Activated CD4-positive, alpha-beta memory T cell treated with anti-CD3 and anti-CD28 coated beads for 36 hours (primary cell): ENCODE measurements around the gene MYO18B. TPM values are rescaled to one million over a fixed set of nuclear protein-coding genes. Genes with fewer than 3 reads are reported as not detected.

Experiments
- CTCF ChIA-PET: fragments of 350-600 bp; sonication (Branson Sonifier 250); formaldehyde crosslinking; loops from one replicate; lab custom pipeline; 2021; ENCODE audit warnings: antibody characterized with exemption, inconsistent platforms; lab: Charles Lee
- POLR2A ChIA-PET: fragments of 350-600 bp; sonication (Branson Sonifier 250); formaldehyde crosslinking; loops from one replicate; lab custom pipeline; 2021; ENCODE audit warnings: antibody characterized with exemption; lab: Charles Lee
- DNase-seq: peaks from one replicate; pipeline ENCODE4 v3.0.0-alpha.2; 2020
- H3K27ac Mint-ChIP-seq: one replicate; pipeline ENCODE4 v1.8.0; 2021; ENCODE audit warnings: mixed read lengths
- H3K27me3 Mint-ChIP-seq: one replicate; pipeline ENCODE4 v1.8.0; 2021; ENCODE audit warnings: mixed read lengths
- H3K36me3 Mint-ChIP-seq: one replicate; pipeline ENCODE4 v1.8.0; 2021; ENCODE audit warnings: mixed read lengths
- H3K4me1 Mint-ChIP-seq: one replicate; pipeline ENCODE4 v1.8.0; 2021; ENCODE audit warnings: low read depth, mixed read lengths
- H3K4me3 Mint-ChIP-seq: one replicate; pipeline ENCODE4 v1.8.0; 2021; ENCODE audit warnings: mild to moderate bottlenecking, mixed read lengths
- H3K9me3 Mint-ChIP-seq: one replicate; pipeline ENCODE4 v1.8.0; 2021; ENCODE audit warnings: mixed read lengths
- intact Hi-C: fragments of 100-400 bp; cut with micrococcal nuclease; formaldehyde crosslinking; loops from one replicate; pipeline ENCODE4 v1.15.1; 2023
- total RNA-seq, 2 experiments: library from RNA; stranded (reverse); gene quantifications; one replicate each; pipeline ENCODE4 v1.2.3, GENCODE V29; 2021

Gene MYO18B
- total RNA-seq, 2 experiments from 2014 or later = 0.22 to 0.29 TPM

DNA sequence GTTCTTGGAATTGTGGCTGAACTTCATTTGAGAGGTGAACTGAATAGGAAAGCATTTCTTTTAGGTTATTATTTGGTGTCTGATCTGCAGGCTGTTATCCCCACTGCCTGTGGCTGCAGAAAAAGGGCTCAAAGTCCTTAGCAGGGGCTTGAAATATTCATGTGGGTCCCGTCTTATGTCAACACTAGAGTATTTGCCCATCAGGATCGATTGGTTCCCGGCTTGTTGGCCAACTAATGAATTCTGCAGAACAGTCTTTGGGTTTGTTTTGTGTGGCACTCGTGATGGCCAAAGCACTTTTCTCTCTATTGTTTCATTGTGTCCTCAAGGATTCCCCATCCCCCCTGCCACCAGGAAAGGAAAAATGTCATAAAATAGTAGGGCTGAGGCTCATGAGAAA, 211.9 kb downstream of the MYO18B start:
- Mint-ChIP-seq H3K27ac (no peak overlapping the region), H3K4me3 (no peak overlapping the region), H3K4me1 (no peaks in the 10 kb centered on the region), H3K36me3 (no peaks in the 10 kb centered on the region), H3K9me3 (no peaks in the 10 kb centered on the region), H3K27me3 (no peaks in the 10 kb centered on the region)
- ChIA-PET CTCF (no interaction called here), POLR2A (no interaction called here)
- DNase-seq = no peak
- intact Hi-C loops = no loop called here

DNA sequence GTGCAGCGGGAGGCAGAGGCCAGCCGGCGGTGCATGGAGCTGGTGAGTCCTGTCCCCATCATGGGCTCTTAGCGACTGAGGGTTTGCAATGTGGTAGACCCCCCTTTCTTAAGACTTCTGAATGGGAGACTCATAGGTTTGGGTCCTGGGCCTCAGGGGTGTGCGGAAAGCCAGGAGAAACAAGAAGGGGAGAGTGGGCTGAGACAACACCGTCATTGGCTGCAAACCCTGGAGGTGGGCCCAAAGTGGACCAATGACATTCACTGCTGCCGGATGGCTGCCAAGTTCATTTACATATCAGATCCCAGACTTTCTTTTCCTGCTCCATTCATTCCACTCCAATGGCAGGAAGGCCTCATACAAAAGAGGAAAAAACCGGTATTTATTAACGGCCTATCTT, 213.3 kb downstream of the MYO18B start:
- ChIA-PET CTCF (no interaction called here), POLR2A (no interaction called here)
- H3K27me3 Mint-ChIP-seq = no peaks in the 10 kb centered on the region
- H3K4me1 Mint-ChIP-seq = no peaks in the 10 kb centered on the region
- no peak overlapping the region for H3K27ac Mint-ChIP-seq
- H3K36me3 Mint-ChIP-seq = no peaks in the 10 kb centered on the region
- no peak for DNase-seq
- intact Hi-C loops = no loop called here
- no peaks in the 10 kb centered on the region for H3K9me3 Mint-ChIP-seq
- no peak overlapping the region for H3K4me3 Mint-ChIP-seq

DNA sequence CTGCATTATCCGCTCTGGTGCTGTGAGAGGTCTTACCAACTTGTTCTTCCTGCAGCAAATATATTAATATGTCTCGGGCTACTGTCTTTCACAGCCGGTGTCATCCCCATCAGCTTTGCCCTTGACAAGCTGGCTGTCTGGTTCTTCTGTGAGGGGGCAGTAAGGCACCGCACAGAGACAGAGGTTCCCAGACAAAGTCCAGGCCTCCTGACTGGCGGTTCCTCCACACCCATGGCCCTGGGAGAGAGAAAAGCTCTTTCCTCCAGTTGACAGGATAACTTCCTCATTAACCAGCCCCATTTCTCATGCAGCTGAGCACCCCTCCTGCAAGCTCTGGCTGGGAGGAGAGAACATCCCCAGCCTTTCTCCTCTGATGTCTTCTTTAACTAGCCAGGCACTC, 214.8 kb downstream of the MYO18B start:
- H3K4me1 Mint-ChIP-seq = no peaks in the 10 kb centered on the region
- no peak overlapping the region for H3K27ac Mint-ChIP-seq
- no peak for DNase-seq
- no peaks in the 10 kb centered on the region for H3K27me3 Mint-ChIP-seq
- H3K4me3 Mint-ChIP-seq = no peak overlapping the region
- CTCF ChIA-PET = interaction anchor here (0.9 kb wide), 1 partner anchor 374 kb away, joined by 3 read pairs; no protein-coding TSS in a partner anchor
- no peaks in the 10 kb centered on the region for H3K9me3 Mint-ChIP-seq
- POLR2A ChIA-PET = no interaction called here
- intact Hi-C loops = no loop called here
- no peaks in the 10 kb centered on the region for H3K36me3 Mint-ChIP-seq

DNA sequence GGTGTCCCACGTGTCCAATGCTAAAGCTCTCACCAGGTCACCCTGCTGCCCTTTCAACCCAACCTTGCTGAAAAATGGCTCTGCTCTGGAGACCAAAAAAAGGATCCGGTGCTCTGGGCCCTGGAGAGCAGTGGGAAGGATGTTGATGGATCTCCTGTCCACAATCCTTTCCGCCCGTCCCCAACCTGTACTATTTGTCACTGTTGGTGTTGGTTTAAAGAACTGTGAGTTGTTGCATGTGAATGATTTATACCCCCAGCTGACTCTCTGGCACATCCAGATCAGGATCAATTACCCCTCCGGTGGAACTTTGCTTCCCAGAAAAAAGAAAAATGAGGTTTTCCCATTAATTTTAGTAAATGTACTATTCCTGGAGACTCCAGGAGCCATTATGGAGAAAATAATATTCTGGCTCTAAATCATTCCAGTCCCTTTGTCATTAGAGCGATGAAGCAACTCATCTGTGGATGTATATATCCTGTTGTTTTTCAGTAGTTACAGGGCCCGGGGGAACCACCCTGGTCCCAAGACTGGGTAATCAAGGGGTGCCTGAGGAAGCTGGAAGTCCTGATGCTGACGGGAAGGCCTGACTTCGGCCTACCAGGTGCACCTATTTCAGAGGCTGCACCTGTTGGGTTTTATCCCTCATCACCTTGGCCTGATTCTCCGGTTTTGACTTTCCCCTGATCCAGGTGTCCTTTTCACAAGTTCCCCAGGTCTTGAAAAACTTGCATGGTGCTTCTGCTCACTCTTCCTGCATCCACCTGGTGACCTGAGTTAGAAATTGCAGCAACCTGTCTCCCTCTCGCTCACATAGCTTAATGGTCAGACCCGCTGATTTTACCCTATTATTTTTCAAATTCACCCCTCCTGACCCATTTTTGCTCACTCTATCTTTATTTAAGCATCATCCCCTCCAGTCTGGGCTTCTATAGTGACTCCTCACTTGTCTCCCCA, 218.1 kb downstream of the MYO18B start:
- no peak overlapping the region for H3K27ac Mint-ChIP-seq

DNA sequence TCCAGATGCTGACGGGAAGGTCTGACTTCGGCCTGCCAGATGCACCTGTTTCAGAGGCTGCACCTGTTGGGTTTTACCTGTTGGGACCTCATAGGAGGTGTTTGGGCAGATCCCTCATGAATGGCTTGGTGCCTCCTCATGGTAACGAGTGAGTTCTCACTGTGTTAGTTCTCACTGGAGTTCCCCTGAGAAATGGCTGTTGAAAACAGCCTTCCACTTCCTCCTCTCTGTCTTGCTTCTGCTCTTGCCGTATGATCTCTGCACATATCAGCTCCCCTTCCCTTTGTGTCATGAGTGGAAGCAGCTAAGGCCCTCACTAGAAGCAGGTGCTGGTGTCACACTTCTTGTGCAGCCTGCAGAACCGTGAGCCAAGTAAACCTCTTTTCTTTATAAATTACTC, 219.7 kb downstream of the MYO18B start:
- ChIA-PET POLR2A (no interaction called here), CTCF (no interaction called here)
- Mint-ChIP-seq H3K4me1 (peaks cover 4% of the 10 kb centered on the region), H3K4me3 (no peak overlapping the region), H3K27ac (no peak overlapping the region), H3K9me3 (peaks cover 8% of the 10 kb centered on the region), H3K27me3 (no peaks in the 10 kb centered on the region), H3K36me3 (peaks cover 2% of the 10 kb centered on the region)
- intact Hi-C loops = no loop called here
- no peak for DNase-seq

More for the DNA sequence above, 218.1 kb downstream of the MYO18B start:
- ChIA-PET POLR2A (no interaction called here), CTCF (no interaction called here)
- intact Hi-C loops = no loop called here
- Mint-ChIP-seq H3K4me1 (no peaks in the 10 kb centered on the region), H3K36me3 (peaks cover 2% of the 10 kb centered on the region), H3K9me3 (peaks cover 8% of the 10 kb centered on the region), H3K4me3 (no peak overlapping the region), H3K27me3 (no peaks in the 10 kb centered on the region)
- DNase-seq = no peak

DNA sequence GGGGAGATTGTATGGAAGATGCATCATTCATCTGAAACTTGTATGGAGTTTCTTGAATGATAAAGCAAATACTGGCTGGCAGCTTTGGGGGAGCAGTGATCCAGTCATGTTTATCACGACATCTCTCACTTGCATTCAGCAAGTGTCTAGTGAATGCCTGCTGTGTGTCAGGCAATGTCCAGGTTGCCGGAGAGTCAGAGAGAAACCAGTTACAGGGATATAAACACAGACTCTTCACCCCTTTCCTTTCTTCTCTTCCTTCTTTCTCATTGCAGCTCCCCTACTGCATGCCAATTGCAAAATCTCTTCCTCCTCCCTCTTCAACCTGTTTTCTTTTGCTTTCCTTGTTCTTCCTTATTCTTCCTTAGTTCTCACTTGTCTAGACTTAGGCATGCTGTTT, 220.7 kb downstream of the MYO18B start:
- Mint-ChIP-seq H3K9me3 (peaks cover 8% of the 10 kb centered on the region), H3K27ac (no peak overlapping the region), H3K27me3 (no peaks in the 10 kb centered on the region), H3K36me3 (peaks cover 2% of the 10 kb centered on the region), H3K4me3 (no peak overlapping the region), H3K4me1 (peaks cover 10% of the 10 kb centered on the region)
- ChIA-PET CTCF (no interaction called here), POLR2A (no interaction called here)
- DNase-seq = no peak
- intact Hi-C loops = no loop called here

DNA sequence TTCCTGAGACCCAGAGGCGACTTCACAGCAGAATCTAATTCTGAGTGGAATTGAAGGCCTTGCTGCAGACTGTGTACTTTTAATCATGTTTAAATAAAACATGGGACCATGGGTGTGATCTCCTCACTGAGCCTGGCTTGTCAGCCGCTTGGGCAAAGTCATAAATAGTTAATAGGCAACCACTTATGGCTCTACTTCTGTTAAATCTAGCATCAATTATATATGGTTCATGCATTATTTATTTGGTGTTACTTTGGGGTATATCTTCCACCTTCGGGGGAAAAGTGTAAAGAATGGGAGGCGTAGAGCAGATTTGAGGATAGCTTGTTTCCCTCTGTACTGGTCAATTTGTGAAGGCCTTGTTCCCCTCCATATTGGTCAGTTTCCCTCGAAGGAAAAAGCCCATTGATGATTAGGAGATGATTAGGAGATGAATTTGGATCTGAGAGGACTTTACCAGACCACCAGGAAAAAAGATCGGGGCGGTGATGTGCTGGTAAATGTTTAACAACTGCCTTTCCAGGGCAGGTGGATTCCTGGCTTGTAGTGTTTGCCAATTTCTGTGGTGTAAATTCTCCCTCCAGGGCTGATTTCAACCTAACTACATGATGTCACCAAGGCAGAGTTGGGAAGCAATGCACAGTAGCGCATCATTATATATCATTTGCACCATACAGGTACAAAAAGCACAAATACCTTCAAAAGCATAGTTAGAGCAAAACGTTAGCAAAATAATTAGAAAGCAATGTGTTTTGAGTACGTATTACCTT, 223.2 kb downstream of the MYO18B start:
- Mint-ChIP-seq H3K9me3 (peaks cover 8% of the 10 kb centered on the region), H3K4me1 (peaks cover 10% of the 10 kb centered on the region), H3K4me3 (no peak overlapping the region), H3K27ac (no peak overlapping the region), H3K36me3 (peaks cover 2% of the 10 kb centered on the region), H3K27me3 (no peaks in the 10 kb centered on the region)
- POLR2A ChIA-PET = no interaction called here
- no peak for DNase-seq
- CTCF ChIA-PET = no interaction called here
- intact Hi-C loops = no loop called here

DNA sequence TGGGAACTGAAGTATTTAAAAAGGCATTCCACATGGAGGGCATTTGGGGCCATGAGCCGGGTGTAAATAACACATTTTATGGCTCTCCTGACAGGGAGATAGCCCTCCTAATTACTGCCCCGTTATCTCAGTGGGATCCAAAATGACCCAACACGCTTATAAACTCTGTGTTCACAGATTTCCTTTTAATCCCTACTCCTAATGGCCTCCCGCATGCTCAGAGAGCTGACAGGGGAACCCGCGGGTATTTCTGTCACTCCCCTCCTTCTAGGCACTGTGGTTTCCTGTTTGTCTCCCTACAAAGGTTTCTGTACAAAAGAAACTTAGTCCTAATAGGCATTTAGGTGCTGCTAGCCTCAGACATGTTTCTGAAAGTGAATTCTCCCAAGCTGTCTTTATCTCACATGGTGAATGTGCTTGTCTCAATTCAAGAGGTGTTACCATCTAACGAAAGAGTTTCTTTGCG, 224.5 kb downstream of the MYO18B start:
- peaks cover 2% of the 10 kb centered on the region for H3K36me3 Mint-ChIP-seq
- CTCF ChIA-PET = no interaction called here
- H3K4me3 Mint-ChIP-seq = no peak overlapping the region
- intact Hi-C loops = no loop called here
- POLR2A ChIA-PET = no interaction called here
- H3K27ac Mint-ChIP-seq = no peak overlapping the region
- DNase-seq = no peak
- H3K27me3 Mint-ChIP-seq = no peaks in the 10 kb centered on the region
- H3K9me3 Mint-ChIP-seq = peaks cover 8% of the 10 kb centered on the region
- peaks cover 10% of the 10 kb centered on the region for H3K4me1 Mint-ChIP-seq

DNA sequence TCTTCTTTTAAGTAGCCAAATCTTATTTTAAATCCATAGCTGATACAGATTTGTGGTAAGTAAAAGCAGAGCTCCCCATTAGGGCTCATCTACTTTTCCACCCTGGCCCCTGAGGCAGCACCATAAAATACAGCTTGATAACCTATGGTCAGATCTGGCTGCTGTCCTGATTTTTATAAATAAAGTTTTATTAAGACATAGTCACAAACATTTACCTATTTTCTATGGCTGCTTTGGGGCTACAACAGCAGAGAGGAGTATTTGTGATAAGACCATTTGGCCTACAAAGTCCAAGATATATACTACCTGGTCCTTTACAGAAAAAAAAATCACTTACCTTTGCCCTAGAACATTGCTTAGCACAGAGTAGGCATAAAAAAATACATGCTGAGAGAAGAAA, 227.3 kb downstream of the MYO18B start:
- ChIA-PET POLR2A (no interaction called here), CTCF (no interaction called here)
- DNase-seq = no peak
- intact Hi-C loops = no loop called here
- H3K9me3 Mint-ChIP-seq = no peaks in the 10 kb centered on the region
- peaks cover 4% of the 10 kb centered on the region for H3K27me3 Mint-ChIP-seq
- no peaks in the 10 kb centered on the region for H3K36me3 Mint-ChIP-seq
- no peak overlapping the region for H3K4me3 Mint-ChIP-seq
- no peak overlapping the region for H3K27ac Mint-ChIP-seq
- H3K4me1 Mint-ChIP-seq = peaks cover 10% of the 10 kb centered on the region

DNA sequence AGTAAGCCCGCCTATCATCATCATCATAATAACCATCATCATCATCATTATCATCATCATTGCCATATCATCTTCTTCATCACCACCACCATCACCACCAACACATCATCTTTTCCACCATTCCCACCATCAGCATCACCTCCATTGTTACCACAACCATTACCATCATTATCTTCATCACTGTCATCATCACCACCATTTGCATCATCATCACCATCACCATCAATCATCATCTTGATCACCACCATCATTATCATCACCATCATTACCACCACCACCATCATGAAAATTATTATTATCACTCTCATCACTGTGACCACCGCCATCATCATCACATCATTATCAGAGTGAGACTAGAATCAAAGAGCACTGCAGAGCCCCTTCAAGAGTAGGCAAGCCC, 227.9 kb downstream of the MYO18B start:
- no peak overlapping the region for H3K27ac Mint-ChIP-seq
- ChIA-PET CTCF (no interaction called here), POLR2A (no interaction called here)
- no peak for DNase-seq
- peaks cover 4% of the 10 kb centered on the region for H3K27me3 Mint-ChIP-seq
- intact Hi-C loops = no loop called here
- H3K4me1 Mint-ChIP-seq = peaks cover 10% of the 10 kb centered on the region
- no peak overlapping the region for H3K4me3 Mint-ChIP-seq
- H3K36me3 Mint-ChIP-seq = no peaks in the 10 kb centered on the region
- no peaks in the 10 kb centered on the region for H3K9me3 Mint-ChIP-seq

DNA sequence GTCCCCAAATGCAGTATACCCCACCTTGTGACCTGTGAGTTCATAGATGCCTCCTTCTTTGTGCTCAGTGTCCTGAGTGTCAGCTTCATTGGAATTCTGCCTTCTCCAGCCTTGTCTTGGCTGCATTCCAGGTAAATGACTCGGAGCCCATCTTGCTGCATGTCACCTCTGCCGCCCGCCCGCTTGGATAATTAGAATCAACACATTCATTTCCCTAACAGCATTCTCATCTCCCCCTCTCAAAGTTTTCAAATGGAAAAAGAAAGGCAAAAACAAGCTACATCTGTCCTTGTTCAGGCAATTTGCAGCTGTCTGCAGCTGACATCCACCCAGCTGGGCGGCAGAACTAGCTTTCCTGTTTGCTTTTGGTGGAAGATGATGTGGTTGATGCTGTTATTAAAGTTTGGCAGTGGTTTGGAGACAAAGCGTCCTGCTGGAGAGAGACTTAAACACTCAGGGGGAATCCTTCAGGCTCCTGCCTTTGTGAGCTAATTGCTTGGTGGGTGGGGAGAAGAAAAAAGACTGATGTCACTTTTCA, 228.5 kb downstream of the MYO18B start:
- POLR2A ChIA-PET = no interaction called here
- Mint-ChIP-seq H3K4me1 (peaks cover 10% of the 10 kb centered on the region), H3K36me3 (no peaks in the 10 kb centered on the region), H3K27ac (no peak overlapping the region), H3K27me3 (peaks cover 4% of the 10 kb centered on the region), H3K4me3 (no peak overlapping the region), H3K9me3 (no peaks in the 10 kb centered on the region)
- CTCF ChIA-PET = no interaction called here
- no peak for DNase-seq
- intact Hi-C loops = no loop called here
